T1000 (cell line): ENCODE results near the gene SLC5A1.
"Not testable (repeated sequence)": the region's sequence is repeated elsewhere in the genome, so short reads cannot be mapped to it uniquely, and the experiment has no call there.

Experiments
- DNase-seq: peaks from one replicate; lab custom pipeline; 2025; ENCODE audit warnings: mixed read lengths; lab: John Stamatoyannopoulos, UW

The SLC5A1 gene

DNA sequence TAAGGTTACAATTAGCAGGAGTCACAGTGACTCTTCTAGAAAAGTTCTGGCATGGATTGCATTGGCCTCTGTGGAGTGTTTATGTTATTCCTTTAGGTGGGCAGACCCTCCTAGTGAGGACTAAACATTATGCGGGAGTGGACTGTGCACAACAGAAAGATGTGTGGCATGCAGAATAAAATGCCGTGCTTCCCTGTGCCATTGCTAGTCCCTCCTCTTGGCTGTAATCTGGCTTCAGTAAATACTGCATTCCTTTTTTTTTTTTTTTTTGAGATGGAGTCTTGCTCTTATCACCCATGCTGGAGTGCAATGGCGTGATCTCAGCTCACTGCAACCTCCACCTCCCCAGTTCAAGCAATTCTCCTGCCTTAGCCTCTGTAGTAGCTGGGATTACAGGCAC lies 45.0 kb downstream of the SLC5A1 start:
- DNase-seq: no peak

DNA sequence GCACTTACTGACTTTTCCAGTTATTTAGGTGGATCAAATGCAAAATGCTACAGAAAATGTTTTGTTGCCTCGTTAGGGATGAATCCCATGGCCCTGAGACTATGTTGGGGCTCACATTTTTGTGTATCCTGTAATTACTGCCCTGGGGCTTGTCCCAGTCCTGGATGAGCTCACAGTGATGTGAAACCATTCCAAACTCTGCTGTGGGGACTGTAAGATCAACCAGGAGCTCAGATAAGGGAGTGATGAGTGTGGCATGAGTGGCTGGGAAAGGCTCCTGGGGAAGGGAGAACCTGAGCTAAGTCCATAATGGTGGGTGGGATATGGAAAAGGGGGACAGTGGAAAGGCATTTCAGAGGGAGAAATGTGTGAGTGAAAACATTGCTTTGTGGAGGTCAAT lies 54.0 kb downstream of the SLC5A1 start:
- no peak for DNase-seq

DNA sequence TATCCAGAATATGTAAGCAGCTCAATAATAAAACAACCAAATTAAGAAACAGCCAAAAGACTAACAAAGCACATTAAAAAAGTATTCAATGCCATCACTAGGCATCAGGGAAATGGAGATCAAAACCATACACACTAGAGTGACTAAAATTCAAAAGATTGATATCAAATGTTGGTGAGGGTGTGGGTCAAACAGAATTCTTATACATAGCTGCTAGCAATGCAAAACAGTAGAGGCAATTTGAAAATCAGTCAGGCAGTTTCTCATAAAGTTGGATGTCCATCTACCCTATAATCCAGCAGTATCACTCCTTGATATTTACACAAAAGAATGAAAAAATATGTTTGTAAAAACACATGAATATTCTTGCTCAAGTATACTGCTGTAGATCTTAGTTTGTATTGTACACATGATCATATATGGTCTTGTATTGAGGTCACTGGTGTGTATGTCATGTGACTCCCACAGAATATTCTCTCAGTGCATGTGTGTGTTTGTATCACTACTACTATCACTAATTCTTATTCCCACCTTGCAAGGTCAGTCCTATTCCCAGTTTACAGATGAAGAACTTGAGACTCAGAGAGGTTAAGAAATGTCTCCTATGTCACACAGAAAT lies 54.9 kb downstream of the SLC5A1 start:
- no peak for DNase-seq

DNA sequence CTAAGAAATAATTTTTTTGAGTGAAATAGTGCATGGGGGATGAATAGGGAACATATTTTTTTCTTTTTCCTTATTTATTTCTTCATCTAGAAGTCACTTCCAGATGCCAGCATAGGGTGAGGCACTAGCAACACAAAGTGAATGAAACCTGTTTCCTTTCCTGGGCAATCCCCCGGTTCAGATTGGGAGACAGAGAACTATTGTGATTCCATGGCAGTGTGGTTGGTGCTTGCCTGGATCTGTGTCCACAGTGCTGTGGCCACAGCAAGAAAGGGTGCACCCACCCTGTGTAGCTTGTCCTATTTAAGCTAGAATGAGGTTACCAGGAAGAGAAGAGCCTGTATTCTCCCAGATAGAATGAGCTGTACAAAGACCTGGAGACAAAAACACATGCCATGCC lies 57.6 kb downstream of the SLC5A1 start:
- no peak for DNase-seq

DNA sequence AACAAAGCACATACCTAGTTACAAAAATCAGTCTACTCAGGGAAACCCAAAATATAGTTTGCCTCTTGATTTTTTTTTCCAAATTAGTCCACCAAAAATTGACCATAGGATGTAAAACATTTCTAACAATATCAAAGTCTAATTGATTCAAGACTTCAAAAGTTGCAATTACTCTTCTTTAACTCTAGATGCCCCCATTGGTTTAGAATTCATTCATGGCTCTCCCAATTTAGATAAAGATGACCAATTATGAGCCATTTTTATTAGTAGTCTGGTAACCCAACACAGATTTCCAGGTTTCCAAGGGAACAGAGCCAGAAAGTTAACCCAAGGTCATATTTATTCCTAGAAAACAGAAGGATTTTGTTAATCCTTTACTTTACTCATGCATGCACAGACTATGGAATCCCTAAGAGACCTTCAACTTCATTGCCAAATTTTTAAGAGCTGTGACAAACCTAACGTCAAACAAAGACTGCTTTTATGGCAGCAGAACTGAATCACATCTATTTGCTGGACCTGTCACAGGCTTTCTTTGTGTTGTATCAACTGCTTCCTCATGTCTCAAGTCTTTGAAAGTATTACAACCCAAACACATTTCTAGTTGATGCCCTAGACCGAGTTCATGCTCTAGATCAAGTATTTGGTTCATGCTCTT lies 60.7 kb downstream of the SLC5A1 start:
- no peak for DNase-seq

DNA sequence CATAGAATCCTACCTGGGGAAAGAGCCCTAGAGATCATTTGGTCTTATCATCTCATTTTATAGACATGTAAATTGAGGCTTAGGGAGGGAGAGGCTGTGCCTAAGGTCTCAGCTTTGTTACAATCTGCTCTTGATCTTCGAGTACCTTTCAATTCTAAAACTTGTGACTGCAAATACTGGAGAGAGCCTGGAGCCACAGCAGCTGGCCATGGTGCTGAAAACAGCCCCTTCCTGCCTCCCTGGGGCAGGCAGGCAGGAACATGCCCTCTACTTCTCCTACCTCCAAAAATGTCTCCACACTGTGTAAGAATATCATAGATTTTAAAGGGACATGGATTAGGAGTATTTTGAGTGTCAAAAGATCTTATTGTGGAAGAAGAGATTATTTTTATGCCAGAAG lies 63.9 kb downstream of the SLC5A1 start:
- DNase-seq: no peak

DNA sequence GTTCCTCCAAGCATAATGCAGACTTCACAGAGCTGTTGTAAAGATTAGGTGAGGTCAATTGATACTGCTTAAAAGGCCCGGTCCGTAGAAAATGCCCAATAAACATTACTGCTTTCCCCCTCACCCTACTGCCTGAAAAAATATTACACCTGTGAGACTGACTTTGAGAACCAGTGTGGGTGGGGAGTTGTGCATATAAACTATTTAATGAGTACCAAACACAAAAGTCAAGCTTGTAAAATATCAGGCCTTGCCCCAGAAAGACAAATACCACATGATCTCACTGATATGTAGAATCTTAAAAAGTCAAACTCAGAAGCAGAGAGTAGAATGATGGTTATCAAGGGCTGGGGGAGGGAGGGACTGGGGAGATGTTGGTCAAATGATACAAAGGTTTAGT lies 69.3 kb downstream of the SLC5A1 start:
- DNase-seq: no peak

DNA sequence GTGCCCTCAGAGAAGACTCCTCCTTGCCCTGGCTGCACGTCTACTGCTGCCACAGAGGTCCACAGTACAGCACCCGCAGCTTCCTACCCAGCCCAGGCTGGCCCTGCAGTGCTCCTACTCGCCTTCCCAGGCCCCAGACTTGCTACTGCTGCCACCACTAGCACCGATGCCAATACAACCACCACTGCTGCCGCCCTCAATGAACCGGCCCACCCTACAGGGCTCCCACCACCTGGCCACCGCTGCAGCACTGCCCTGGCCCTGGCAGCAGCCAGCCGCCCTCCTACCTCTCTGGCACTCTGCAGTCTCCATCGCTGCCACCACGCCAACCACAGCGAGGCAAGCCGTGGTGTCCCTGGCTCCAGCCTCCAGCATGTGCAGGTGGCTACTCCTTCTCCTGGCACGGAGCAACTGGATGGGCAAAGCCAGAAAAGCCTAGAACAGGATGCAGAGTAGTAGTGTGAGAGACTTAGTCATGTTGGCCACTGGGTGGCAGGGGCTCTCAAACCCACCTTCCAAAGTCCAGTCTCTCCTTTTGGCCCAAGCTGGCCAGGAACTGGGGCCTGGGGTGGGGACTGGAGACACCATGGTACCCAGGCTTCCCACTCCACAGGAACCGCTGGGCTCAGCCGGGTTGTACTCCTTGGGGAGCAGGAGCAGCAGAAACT lies 76.6 kb downstream of the SLC5A1 start:
- DNase-seq: no peak

DNA sequence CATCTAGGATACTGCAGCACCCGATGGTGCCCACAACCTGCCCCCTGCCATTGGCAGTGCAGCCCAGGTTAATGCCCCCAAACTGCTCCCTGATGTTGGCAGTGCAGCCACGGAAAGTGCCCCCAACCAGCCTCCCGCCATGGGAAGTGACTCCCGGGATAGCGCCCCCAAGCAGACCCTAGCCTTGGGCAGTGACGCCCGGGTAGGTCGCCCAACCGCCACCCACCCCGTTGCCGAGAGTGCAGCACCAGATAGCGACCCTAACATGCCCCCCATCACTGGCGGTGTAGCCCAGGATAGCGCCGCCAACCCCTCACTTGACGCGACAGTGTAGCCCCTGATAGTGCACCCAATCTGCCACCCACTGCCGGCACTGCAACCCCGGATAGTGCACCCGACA lies 77.5 kb downstream of the SLC5A1 start:
- DNase-seq: no peak

DNA sequence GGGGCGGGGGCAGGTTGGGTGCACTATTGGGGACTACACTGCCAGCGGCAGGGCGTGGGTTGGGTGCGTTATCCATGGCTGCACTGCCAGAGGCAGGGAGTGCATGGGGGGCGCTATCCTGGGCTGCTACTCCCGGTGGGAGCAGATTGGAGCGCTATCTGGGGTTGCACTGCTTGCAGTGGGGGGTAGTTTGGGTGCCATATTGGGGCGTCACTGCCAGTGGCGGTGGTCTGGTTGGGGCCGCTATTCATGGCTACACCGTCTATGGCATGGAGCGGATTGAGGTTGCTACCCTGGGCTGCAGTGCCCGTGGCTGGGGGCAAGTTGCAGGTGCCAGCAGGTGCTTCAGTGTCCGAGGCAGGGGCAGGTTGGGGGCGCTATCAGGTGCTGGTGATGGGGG lies 79.8 kb downstream of the SLC5A1 start:
- no peak for DNase-seq

DNA sequence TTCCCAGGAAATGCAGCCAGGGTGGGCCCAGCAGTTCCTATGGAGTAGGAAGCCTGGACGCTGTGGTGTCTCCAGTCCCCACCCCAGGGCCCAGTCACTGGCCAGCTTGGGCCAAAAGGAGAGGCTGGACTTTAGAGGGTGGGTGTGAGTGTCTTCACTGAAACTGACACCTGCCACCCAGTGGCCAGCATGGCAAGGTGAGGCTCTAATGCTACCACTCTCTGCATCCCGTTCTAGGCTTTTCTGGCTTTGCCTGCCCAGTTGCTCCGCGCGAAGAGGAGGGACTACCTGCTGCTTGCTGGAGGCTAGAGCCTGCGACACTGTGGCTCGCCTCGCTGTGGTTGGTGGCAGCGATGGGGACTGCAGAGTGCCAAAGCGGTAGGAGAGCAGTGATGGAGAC lies 80.6 kb downstream of the SLC5A1 start:
- no peak for DNase-seq

DNA sequence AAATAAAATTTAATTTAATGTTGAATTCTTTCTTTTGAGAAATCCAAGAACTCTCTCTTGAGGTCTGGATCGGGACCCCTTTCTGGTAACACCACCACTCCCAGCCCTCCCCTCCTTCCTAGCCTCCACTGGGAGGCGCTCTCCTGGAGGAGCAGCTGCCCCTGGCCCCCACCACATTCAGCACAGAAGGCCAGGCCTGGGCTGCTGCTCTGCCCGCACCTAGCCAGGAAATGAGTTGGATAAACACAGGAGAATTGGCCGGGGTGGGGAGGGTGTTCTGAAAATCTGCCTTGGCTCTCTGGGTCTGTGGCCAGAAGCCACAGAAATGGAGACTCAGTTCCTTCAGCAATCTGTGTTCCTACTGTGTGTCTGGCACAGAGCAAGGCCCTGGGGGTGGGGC lies 84.8 kb downstream of the SLC5A1 start:
- no peak for DNase-seq

DNA sequence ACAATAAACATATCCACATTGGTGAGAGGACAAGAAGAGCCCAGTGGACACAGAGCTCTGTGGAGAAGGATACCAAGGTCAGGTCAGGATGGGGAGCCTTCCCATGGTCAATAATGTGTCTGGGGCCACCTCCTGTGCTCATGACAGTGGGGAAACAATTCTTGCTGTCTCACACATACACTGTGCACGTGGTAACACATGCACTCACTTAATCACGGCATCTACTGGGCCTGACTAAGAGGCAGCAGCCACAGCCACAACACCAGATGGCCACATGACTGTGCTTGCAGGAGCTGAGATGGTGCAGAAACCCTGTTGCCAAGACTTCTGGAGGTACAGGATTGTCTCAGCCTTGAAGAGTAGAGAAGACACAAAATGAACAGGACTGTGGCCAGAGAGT lies 87.4 kb downstream of the SLC5A1 start:
- no peak for DNase-seq

DNA sequence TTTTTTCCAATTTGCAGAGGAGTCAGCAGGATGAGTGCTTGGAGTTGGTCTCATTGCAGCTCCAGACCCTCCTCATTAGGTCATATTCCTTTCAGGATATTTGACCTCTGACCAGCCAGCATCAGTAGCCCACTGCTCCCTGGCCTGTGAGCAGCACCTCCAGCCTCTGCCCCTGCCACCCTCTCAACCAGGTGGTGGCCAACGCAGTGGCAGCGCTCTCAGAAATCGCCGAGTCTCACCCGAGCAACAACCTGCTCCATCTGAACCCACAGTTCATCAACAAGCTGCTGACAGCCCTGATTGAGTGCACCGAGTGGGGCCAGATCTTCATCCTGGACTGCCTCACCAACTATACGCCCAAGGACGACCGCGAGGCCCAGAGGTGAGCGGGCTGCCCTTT lies 89.1 kb downstream of the SLC5A1 start:
- DNase-seq: no peak

DNA sequence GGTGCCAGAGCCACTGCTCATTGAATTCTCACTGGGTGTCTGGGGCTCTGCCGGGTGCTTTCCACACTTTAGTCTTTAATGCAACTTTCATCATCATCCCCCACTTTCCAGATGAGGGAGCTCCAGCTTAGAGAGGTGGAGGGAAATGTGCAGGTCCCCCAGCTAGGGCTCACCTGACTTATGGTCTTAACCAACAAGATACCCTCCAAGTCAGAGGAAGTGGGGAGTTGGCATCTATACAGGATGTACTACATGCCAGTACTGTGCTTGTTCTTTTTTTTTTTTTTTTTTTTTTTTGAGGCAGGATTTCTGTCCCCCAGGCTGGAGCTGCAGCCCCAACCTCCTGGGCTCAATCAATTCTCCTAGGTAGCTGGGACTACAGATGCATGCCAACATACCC lies 89.7 kb downstream of the SLC5A1 start:
- DNase-seq: no peak

DNA sequence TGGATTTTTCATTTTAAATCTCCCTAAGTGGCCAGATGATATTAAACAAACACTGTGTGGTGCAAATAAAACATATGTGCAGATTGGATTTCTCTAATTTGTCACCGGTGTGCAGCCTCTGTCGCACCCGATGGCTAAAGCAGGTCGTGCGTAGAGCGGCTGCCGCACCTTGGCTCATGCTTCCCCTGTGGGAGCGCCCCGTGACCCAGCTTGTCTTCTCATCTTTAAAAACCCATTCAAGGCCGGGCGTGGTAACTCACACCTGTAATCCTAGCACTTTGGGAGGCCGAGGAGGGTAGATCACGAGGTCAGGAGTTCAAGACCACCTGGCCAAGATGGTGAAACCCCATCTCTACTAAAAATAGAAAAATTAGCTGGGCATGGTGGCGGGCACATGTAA lies 91.7 kb downstream of the SLC5A1 start:
- DNase-seq: not testable (repeated sequence)

DNA sequence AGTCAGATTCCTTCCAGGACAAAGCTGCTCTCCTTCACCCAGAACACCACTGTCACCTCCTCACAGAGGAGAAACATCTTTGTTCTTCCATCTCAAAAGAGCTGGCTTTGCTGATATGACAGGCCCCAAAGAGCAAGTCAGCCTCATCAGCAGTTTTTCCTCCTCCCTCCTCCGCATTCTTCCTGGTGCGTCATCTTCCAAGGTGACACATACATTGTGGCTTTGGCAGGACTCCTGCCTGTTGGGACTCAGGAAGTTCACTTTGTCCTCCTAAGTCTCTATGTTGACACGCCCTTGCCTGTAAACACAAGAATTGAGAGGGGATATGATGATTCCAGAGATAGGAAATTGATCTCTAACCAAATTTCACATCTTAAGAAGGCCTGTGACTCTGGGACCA lies 92.9 kb downstream of the SLC5A1 start:
- DNase-seq: not testable (repeated sequence)

DNA sequence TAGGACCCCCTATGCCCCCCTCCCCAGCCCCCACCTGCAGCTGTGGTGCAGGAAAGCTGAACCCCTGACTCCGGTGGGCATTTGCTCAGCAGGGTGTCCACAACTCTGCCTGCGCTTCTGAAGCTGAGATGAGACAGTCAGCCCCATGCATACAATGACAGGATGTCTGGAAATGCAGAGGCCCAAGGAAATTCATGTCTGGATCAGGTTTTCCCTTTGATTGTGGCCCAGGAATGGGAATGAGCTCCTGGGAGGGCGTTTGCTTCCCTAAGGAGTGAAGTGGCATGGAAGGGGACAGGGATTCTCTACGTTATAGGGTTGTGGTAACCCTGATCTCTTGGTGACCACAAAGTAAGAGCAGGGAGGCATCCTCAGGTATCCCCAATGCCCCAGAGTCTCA lies 93.8 kb downstream of the SLC5A1 start:
- not testable (repeated sequence) for DNase-seq

DNA sequence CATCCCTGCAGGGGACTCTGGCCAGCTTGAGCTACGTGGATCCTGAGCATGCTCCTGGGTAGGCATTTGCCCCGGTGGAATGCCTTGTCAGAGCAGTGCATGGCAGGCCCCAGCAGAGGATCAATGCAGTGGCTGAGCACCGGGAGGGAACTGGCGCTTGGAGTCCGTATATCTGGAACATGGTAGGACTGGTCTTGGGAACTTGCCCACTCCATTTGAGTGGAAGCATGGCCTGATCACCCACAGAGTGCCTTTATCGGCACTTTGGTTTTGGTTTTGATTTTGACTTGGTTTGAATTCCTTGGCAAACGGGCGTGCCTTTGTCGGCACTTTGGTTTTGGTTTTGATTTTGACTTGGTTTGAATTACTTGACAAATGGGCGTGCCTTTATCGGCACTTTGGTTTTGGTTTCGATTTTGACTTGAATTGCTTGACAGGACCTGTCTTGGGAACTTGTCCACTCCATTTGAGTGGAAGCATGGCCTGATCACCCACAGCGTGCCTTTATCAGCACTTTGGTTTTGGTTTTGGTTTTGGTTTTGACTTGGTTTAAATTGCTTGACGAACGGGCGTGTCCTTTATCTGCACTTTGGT lies 94.8 kb downstream of the SLC5A1 start:
- DNase-seq: not testable (repeated sequence)

DNA sequence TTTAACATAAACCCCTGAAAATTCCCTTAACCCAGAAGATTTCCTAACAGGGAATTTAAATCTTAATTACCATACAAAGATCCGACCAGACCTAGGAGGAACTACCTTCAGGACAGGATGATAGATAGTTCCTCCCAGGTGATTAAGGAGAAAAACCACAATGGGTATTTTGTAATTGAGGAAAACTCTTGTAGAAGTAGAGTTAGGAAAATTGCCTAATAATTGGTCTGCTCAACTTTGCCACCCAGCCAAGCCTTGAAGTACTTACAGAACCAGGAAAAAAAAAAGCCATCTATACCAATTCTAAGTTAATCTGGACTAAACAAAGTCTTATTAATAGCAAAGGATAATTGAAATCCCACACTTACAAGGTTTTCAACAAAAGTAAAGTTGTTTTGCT lies 95.5 kb downstream of the SLC5A1 start:
- not testable (repeated sequence) for DNase-seq

DNA sequence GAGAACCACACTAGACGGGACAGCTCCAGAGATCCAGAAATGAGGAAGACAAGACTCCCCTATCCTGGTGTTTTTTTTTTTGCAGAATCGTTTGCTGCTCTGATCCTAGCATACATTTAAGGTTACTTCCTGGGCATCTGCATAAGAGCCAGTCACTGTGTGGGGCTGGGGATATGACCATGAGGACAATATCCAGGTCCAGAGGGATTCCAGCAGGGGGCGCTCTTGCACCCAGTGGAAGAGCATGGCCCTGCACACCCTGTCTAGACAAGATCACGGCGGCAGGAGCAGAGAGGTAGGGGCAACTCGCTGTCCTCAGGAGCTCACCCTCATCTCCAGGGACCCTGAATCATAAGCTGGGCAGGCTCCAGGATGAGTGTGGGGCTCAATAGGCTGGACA lies 97.6 kb downstream of the SLC5A1 start:
- DNase-seq: not testable (repeated sequence)

DNA sequence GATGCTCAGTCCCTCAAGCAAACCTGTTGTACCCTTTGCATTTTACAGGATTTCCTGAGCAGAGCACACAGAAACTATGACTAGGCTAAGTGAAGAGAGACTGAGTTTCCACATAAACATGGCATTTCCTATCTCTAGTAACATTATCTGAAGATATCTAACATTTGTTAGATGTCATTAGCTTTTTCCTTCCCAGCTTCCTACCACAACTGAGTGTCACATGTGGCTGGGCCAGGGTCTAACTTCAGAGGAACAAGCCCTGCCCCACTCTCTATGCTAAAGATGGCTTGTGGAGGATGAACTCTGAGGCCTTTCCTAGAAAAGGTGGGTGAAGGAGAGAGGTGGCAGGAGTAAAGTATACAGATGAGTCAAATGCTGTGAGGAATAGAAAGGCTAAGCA lies 99.5 kb downstream of the SLC5A1 start:
- DNase-seq: no peak
